Middle frontal gyrus (tissue), 1 donor: ENCODE measurements around the gene ALPI.
A peak's percentile ranks its signal among the peaks of the same experiment; 100 is the strongest.

Experiments used
- DNase-seq: peaks from one replicate; pipeline ENCODE4 v3.0.0-alpha.2; 2015; ENCODE audit warnings: low spot score; ENCODE audit errors: extremely low spot score

The ALPI gene

DNA sequence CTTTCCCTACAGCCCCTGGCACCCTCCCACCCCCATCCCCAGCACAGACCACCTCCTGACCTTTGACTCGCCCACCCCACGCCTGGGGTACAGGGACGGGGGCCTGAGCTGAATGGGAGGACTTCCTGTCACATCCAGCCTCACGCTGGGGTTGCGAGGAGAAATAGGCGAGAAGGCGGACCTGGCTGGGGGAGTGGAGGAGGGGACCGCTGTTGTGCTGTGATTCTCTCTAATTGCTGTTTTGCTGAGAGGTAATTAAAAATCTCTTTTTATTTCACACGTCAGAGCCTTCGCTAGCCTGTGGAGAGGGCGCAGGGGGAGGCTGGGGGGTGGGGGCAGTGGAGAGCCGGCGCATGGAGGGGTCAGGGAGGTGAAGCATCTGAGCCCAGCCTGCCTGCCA is 41.4 kb downstream of the ALPI start:
- DNase-seq: no peak

DNA sequence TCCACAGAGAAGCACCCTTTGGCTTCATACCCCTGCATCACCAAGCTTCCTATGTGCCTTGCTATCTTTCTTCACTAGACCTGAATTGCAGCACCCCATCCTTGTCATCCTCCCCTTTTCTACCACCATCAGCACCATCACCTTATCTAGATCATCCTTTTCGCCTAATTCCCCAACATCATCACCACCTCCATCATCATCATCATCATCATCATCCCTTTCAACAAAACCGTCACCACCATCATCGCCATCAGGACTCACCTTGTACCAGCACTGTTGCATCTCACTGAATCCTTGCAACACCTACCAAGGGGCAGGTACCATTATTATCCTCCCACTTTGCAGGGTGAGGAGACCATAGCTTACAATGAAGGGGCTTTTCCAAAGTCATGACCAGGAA is 42.5 kb downstream of the ALPI start:
- no peak for DNase-seq

DNA sequence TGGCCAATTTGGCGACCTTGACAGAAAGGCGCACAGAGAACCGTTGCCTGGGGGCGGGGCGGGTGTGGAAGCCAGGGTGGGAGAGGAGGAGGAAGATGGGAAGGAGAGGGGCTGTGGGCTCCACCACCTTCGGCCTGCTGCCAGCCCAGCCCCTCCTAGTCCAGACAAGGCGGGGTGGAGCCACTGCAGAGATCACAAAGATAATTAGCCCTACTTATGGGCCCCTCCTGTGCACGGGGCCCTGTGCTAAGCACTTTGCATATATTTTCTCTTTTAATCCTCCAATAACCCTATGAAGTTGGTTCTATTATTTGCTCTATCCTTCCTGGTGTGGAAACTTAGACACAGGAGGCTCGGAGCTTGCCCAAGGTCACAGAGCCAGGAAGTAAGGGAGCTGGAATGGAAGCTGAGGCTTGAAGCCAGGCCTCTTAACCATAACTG is 45.4 kb downstream of the ALPI start:
- no peak for DNase-seq

DNA sequence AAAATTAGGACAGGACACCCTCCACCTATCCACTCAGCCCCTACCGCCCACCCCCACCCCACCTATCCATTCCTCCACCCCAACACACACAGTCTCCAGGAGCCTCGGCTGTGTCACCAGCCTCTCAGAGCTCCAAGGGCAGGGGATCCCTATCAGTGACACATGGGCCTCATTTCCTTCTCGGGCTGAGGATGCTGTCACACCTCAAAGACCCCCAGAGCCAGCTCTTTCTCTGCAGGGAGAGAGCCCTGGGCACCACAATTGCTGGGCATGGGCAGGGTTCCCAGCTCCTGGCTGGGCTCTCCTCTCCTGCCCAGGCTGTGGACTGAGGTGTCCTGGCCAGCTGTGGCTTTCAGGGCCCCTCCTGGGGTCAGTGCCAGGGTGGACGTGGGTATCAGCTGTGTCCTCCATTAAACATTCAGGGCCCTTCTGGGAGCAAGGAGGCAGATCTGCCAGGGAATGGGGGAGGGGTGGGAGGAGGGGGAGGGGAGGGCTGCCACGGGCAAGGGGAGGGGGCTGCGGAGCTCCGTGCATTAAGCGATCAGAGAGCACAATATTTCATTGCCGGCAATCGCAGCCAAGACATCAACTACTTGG is 45.9 kb downstream of the ALPI start:
- no peak for DNase-seq

DNA sequence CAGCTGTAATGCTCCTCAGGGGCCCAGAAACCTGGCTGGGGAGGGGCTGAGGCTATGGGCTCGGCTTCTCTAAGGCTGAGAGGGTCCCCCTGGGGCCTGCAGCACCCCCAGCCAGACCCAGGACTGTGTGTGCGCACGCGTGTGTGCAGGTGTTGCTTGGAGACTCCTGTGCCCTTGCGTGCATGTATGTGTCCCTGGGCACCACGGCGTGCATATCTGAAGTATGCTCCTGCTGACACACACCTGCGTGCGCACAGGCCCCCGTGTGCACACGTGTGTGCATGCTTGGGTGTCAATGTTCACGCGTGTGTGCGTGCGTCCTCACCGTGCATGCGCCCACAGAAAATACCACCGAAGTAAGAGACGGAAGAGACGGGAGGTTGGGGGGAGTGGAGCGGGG is 46.6 kb downstream of the ALPI start:
- DNase-seq: no peak

DNA sequence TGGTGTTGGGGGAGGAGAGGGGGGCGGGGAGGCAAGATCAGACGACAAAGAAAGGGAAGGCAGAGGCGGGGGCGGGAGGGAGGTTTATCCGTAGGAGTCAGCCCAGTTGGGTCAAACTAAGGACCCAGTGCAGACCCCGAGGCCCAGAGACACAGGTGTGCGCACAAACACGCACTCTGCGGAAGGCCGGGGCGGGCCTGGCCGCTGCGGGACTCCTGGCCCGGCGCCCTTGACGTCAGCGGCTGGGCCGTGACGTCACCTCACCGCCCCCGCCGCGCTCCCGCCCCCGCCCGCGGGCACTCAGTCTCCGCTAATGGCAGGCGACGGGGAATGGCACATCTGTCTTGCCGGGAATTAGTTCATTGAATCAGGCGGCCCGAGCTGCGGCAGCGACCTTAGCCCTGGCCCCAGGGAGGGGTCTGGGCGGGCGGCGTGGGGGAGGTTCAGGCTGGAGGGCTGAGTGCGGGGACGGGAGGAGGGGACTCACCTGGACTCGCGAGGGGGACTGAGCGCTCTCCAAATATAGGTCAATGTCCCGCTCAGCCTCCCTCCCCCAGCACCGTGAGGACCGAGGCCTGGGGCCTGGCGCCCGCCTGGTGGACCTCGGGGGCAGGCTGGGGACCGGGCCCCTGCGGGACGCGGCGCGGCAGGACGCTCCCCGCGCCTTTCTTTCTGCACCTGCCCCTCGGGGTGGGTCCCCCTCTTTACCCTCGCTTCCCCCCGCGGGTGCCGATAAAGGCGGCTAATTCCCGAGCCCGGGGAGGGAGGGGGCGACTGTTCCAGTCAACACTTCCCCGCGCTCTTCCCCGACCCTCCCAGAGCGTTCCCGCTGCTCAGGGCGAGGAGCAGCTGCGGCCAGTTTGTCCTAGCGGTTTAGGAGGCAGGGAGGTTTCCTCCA is 47.2 kb downstream of the ALPI start:
- DNase-seq: peak; percentile 20

DNA sequence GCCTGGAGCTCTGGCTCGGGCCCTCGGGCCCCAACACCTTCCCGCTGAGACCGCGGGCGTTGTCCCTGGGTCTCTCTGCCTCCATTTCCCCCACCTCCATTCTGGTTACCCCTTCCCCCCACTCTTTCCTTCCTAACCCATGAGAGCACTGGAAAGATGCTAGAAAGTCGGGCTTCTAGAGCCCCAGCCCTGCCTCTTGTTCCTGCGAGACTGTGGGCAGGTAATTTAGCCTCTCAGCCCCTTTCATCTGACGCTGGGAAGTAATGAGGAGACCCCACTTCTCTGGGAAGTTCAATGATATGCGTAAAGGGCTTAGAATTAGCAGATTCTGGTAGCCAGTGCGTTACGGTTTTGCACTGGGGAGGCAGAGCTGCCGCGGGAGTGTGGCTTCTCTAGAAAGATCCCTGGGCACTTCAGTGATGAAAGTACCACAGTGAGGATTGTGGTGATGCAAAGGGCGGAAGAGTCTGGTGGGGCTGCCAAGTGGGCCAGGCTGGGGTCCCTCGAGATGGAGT is 47.9 kb downstream of the ALPI start:
- no peak for DNase-seq

DNA sequence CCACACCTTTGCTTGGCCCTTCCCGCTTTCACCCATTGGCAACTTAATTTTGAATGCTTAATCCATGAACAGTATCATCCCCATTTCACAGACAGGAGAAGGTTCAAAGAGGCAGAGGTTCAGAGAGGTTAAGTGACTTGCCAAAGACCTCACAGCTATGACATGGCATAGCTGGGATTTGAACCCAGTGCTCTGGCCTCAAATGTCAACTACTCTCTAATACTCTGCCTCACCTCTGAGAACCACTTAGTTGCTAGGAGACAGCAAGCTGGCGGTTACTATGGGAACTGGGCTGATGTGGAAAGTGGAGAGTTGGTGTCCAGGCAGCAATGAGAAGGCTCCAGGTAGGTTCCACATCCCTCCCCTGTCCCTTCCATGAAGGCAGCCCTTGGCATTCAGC is 48.5 kb downstream of the ALPI start:
- no peak for DNase-seq

DNA sequence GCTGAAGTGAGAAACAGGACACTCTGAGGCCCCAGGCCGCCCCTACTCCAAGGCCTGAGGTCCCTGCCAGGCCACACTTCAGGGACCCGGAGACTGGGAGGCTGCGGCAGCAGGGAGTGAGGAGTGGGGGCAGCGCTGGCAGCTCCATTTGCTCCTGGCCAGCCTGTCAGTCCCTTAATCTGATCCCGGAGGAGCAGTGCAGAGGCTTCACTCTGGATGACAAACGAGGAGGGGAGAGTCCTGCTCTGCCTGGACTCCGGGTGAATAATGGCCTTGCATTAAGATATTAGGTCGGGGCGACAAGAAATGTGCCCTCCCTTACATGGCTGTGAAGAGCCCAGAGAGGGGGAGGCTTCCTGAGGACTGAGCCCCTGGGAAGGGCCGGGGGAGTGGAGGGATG is 49.9 kb downstream of the ALPI start:
- DNase-seq: no peak

DNA sequence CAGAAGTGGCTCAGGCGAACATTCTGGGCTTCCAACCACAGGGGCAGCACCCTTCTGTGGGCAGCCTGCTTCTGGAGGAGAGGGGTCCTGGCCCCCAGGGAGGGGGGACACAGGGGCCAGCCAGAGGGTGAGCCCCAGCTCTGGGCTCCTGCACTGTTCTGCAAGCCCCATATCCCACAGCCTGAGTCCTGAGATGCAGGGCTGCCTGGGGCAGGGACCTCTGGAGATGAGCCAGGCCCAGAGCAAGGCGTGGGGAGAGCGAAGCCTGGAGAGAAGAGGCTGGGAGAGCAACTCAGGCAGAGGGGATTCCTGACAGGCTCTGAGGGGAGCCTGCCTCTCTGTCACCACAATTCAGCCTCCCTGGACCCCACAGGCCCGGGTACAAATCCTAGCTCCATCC is 50.8 kb downstream of the ALPI start:
- no peak for DNase-seq

DNA sequence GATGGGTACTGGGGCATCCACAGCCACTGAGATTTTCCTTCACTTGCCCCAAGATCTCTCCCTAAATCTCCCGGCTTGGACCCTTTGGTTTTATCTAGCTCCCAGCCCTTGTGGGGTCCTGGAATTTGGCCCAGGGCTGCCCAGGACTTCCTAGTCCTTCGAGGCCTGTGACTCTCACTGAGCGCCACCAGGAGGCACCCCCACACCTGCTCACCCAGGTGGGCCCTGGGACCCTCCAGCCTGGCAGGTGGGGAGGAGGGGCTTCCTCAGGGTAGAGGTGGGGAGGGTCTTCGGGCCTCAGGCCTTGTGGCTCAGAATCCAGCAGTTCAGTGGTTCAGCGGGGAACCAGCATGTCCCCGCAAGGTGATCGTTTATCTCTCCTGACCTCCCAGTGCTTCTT is 52.3 kb downstream of the ALPI start:
- DNase-seq: no peak
